K562 (cell line): ENCODE data around the gene EVA1A.

ENCODE experiments used
- CHD2 ChIP-seq: IDR thresholded peaks from 2 replicates; pipeline ENCODE4 v1.6.1; 2011; ENCODE audit warnings: low read depth, low read length
- CTCF ChIP-seq, 3 experiments: IDR thresholded peaks in 2 of 3; conservative IDR thresholded peaks in 1 of 3; 2 replicates each; pipeline ENCODE4 v1.5.1; 2011 to 2012; ENCODE audit warnings: low read length in 3 of 3, mild to moderate bottlenecking in 3 of 3, control low read depth in 2 of 3, improper control_type of control experiment in 1 of 3, inconsistent platforms in 1 of 3, low read depth in 1 of 3, mixed read lengths in 1 of 3, moderate library complexity in 1 of 3; ENCODE audit not compliant: insufficient read depth in 2 of 3
- DIDO1 ChIP-seq: fragments of 450-650 bp; IDR thresholded peaks from 2 replicates; pipeline ENCODE4 v1.6.1; 2016; ENCODE audit warnings: low read depth, missing biosample characterization, missing genetic modification characterization
- EP300 ChIP-seq: IDR thresholded peaks from 2 replicates; pipeline ENCODE4 v1.6.1; 2012; ENCODE audit warnings: low read length, improper control_type of control experiment
- ETV1 ChIP-seq: fragments of 450-650 bp; conservative IDR thresholded peaks from 2 replicates; pipeline ENCODE4 v1.6.1; 2016; ENCODE audit warnings: missing genetic modification characterization, control low read depth, low read depth, missing compliant biosample characterization
- HDAC6 ChIP-seq: IDR thresholded peaks from 2 replicates; pipeline ENCODE4 v1.6.1; 2012; ENCODE audit warnings: low read depth, mild to moderate bottlenecking, control low read depth, inconsistent platforms, low read length, moderate library complexity
- POLR2A ChIP-seq: fragments of 450-650 bp; conservative IDR thresholded peaks from 2 replicates; pipeline ENCODE4 v1.6.1; 2016
- REST ChIP-seq, 2 experiments: fragments of 450-650 bp; formaldehyde crosslinking in 1 of 2; IDR thresholded peaks; 2 replicates each; pipeline versions ENCODE4 v1.4.0 to v1.6.1; 2014 to 2020; ENCODE audit warnings: mild to moderate bottlenecking in 2 of 2, borderline replicate concordance in 1 of 2, low read depth in 1 of 2
- TCF7 ChIP-seq: sonication (generic); IDR thresholded peaks from 2 replicates; pipeline ENCODE4 v1.6.1; 2016; ENCODE audit warnings: antibody characterized with exemption, borderline replicate concordance
- USF1 ChIP-seq: sonication (generic); formaldehyde crosslinking; IDR thresholded peaks from 2 replicates; pipeline ENCODE4 v1.9.0; 2022; ENCODE audit warnings: mild to moderate bottlenecking, missing genetic modification reagents
- ZFP1 ChIP-seq: fragments of 450-650 bp; formaldehyde crosslinking; IDR thresholded peaks from 2 replicates; pipeline ENCODE4 v1.4.0; 2020; ENCODE audit warnings: mild to moderate bottlenecking, mixed read lengths
- ZNF354B ChIP-seq: fragments of 250-450 bp; sonication (Bioruptor Pico); IDR thresholded peaks from 2 replicates; pipeline ENCODE4 v1.4.0; 2020
- ZNF764 ChIP-seq: fragments of 250-450 bp; sonication (Bioruptor Pico); IDR thresholded peaks from 2 replicates; pipeline ENCODE4 v1.4.0; 2020; ENCODE audit warnings: low read depth, mild to moderate bottlenecking, moderate library complexity
- TF ChIP-seq, protein P1 (sequence below): IDR thresholded peaks from 3 replicates; pipeline ENCODE4 v1.6.1; 2011; ENCODE audit warnings: borderline replicate concordance, mild to moderate bottlenecking; ENCODE audit not compliant: insufficient read length, insufficient read depth

- no peak for TF ChIP-seq CTCF (IDR thresholded peaks at IDR 0.05 in 2 of 3, conservative IDR thresholded peaks at IDR 0.05 in 1 of 3; ENCODE audit: insufficient read depth in 2 of 3, low read depth in 1 of 3, low read length in 3 of 3)
- no peak for TF ChIP-seq REST (IDR thresholded peaks at IDR 0.05; ENCODE audit: borderline replicate concordance)
- no peak for TF ChIP-seq REST (CRISPR knock-in tag; IDR thresholded peaks at IDR 0.05; ENCODE audit: low read depth)
- no peak for TF ChIP-seq TCF7
- TF ChIP-seq ZFP1 (CRISPR knock-in tag) = no peak
- TF ChIP-seq HDAC6 = no peak
- no peak for TF ChIP-seq USF1
- no peak for TF ChIP-seq DIDO1 (tag)
- TF ChIP-seq POLR2A = no peak
- TF ChIP-seq, protein P1, sequence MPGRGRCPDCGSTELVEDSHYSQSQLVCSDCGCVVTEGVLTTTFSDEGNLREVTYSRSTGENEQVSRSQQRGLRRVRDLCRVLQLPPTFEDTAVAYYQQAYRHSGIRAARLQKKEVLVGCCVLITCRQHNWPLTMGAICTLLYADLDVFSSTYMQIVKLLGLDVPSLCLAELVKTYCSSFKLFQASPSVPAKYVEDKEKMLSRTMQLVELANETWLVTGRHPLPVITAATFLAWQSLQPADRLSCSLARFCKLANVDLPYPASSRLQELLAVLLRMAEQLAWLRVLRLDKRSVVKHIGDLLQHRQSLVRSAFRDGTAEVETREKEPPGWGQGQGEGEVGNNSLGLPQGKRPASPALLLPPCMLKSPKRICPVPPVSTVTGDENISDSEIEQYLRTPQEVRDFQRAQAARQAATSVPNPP = no peak
- no peak for TF ChIP-seq CHD2
- no peak for TF ChIP-seq ZNF354B (CRISPR knock-in tag)
- TF ChIP-seq ZNF764 (CRISPR knock-in tag) = no peak
- TF ChIP-seq EP300 = no peak
- no peak for TF ChIP-seq ETV1 (tag)
Measured at GRCh38 chr2:75580606-75581005, 19.9 kb upstream of the EVA1A start.
